Lung (tissue), 12 donors: ENCODE results near the gene DCXR. TPM values are rescaled to one million over a fixed set of nuclear protein-coding genes. Genes with fewer than 3 reads are reported as not detected.

ENCODE experiments used
- ATAC-seq: fragments of 200-7000 bp; cut with Tn5 transposase; one replicate; pipeline ENCODE4 v1.9.1; 2020; ENCODE audit warnings: moderate number of reproducible peaks; ENCODE audit not compliant: insufficient read depth, low FRiP score
- DNase-seq, 3 donors: peaks; one replicate each; pipeline ENCODE4 v3.0.0-alpha.2; 2013 to 2017
- H3K27ac ChIP-seq, 2 donors: one replicate each; pipeline ENCODE4 v1.5.1; 2013; ENCODE audit warnings: mild to moderate bottlenecking in 2 of 2, moderate library complexity in 2 of 2, control low read depth in 1 of 2, inconsistent platforms in 1 of 2, low read depth in 1 of 2, low read length in 1 of 2
- H3K27me3 ChIP-seq, 3 donors: one replicate each; pipeline ENCODE4 v1.5.1; 2013; ENCODE audit warnings: low read length in 2 of 3; ENCODE audit not compliant: control insufficient read depth in 3 of 3, insufficient read depth in 3 of 3
- H3K36me3 ChIP-seq, 4 donors: one replicate each; pipeline ENCODE4 v1.5.1; 2013; ENCODE audit warnings: low read length in 4 of 4, mild to moderate bottlenecking in 1 of 4, moderate library complexity in 1 of 4; ENCODE audit not compliant: control insufficient read depth in 4 of 4, insufficient read depth in 4 of 4
- H3K4me1 ChIP-seq, 5 donors: one replicate each; pipeline ENCODE4 v1.5.1; 2013; ENCODE audit warnings: low read length in 5 of 5, mild to moderate bottlenecking in 2 of 5, moderate library complexity in 1 of 5; ENCODE audit not compliant: control insufficient read depth in 5 of 5, insufficient read depth in 5 of 5
- H3K4me3 ChIP-seq: one replicate; pipeline ENCODE4 v1.5.1; 2013; ENCODE audit warnings: mild to moderate bottlenecking, control low read depth, moderate library complexity
- H3K9ac ChIP-seq, 2 donors: one replicate each; pipeline ENCODE4 v1.5.1; 2013; ENCODE audit warnings: low read length in 2 of 2, control low read depth in 1 of 2; ENCODE audit not compliant: insufficient read depth in 1 of 2
- H3K9me3 ChIP-seq, 4 donors: one replicate each; pipeline ENCODE4 v1.5.1; 2013; ENCODE audit warnings: low read length in 3 of 4, mild to moderate bottlenecking in 1 of 4, moderate library complexity in 1 of 4; ENCODE audit not compliant: control insufficient read depth in 4 of 4, insufficient read depth in 3 of 4
- CTCF ChIP-seq: IDR thresholded peaks from 2 replicates; pipeline ENCODE4 v1.5.1; 2012; ENCODE audit warnings: mild to moderate bottlenecking; ENCODE audit errors: control extremely low read depth, extremely low read depth
- WGBS, 2 donors: extraction: QIAGEN DNeasy Blood & Tissue Kit; methylation state at CpG; one replicate each; pipeline ENCODE4 v1.1.7; 2013; 5-methylcytosine and 5-hydroxymethylcytosine counted together
- polyA plus RNA-seq, 2 donors: library from polyadenylated mRNA; stranded (reverse); fragments of 200-250 nt; gene quantifications; one replicate each; pipeline ENCODE4 v1.2.1, GENCODE V29; 2013
- total RNA-seq, 2 donors: library from RNA; depleted of rRNA in 1 of 2; stranded (reverse); fragments of >200 nt in 1 of 2; gene quantifications; one replicate each; pipeline ENCODE4 v1.2.1, GENCODE V29; 2014 to 2021
- donor health status: control.
- donor health status: control.
- donor health status: Bipolar disorder and iron deficiency.
- donor health status: healthy.
- donor health status: DM: yes; HTN: yes; CAD: no.

The DCXR gene
- total and polyA plus RNA-seq, 4 donors: 41.6 to 246 (median 206) TPM

DNA sequence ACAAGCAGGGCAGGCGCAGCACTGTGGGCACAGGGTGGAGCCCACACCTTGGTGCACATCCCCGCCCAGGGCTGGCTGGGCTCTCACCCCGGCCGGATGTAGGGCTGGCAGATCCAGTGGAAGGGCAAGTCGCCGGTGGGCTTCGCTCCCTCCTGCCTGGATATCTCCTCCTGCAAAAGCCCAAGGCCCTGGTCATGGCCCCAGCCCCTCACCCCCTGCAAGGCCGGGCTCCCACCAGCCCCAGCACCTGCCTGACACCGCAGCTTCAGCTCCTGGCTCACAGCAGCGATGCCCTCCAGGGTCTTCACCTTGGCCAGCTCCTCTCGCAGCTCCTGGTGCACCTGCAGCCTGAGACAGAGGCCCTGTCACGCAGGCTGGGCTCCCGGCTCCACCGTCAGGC, 23.1 kb upstream of the DCXR start:
- Histone ChIP-seq H3K27me3 (no peaks in the 10 kb centered on the region), H3K36me3 (peaks cover 5 to 82% (median 13%) of the 10 kb centered on the region in 4 donors), H3K9ac (no peak overlapping the region), H3K4me1 (peaks cover 0 to 10% (median 9%) of the 10 kb centered on the region in 5 donors), H3K4me3 (no peak overlapping the region), H3K27ac (no peak overlapping the region), H3K9me3 (no peaks in the 10 kb centered on the region)
- DNase-seq: no peak
- 88 to 89% methylated on average over 11 to 14 of the region's 14 CpGs for WGBS, 2 donors
- no peak for ATAC-seq
- TF ChIP-seq CTCF: no peak

- Histone ChIP-seq H3K4me1 (peaks cover 0 to 10% (median 9%) of the 10 kb centered on the region in 5 donors), H3K9ac (no peak overlapping the region), H3K27me3 (no peaks in the 10 kb centered on the region), H3K27ac (no peak overlapping the region), H3K36me3 (peaks cover 5 to 88% (median 17%) of the 10 kb centered on the region in 4 donors), H3K4me3 (no peak overlapping the region), H3K9me3 (no peaks in the 10 kb centered on the region)
- DNase-seq (no peak), ATAC-seq (no peak)
- no peak for TF ChIP-seq CTCF
- 88 to 89% methylated on average over 16 of the region's 16 CpGs for WGBS, 2 donors
These were observed 22.5 kb upstream of the DCXR start for GRCh38 chr17:82060001-82060380.

- Histone ChIP-seq H3K27ac (no peak overlapping the region), H3K9ac (no peak overlapping the region), H3K36me3 (peaks cover 5 to 92% (median 19%) of the 10 kb centered on the region in 4 donors), H3K4me1 (peaks cover 0 to 4% (median 3%) of the 10 kb centered on the region in 5 donors), H3K27me3 (no peaks in the 10 kb centered on the region), H3K9me3 (no peaks in the 10 kb centered on the region), H3K4me3 (no peak overlapping the region)
- no peak for DNase-seq
- 87 to 88% methylated on average over 18 to 19 of the region's 19 CpGs for WGBS, 2 donors
- no peak for ATAC-seq
- no peak for TF ChIP-seq CTCF
These were observed 21.9 kb upstream of the DCXR start for GRCh38 chr17:82059272-82060000.

DNA sequence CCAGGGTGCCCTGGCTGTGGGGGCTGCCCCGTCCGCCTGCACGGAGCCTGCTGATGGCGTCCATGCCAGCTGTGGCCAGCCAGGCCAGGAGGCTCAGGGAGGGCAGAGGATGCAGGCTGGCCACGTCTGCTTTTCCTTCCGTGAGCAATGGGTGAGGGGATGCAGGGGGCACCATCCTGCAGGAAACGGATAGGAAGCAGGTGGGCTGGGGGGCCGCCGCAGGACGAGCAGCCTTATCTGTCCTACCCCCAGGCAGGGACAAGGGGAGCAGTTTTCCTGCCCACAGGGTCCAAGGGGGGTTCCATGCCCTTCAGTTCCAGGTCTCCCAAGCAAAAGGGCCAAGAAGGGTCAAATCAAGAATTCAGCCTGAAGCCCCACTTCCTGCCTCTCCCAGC, 21.4 kb upstream of the DCXR start:
- H3K9me3 ChIP-seq: no peaks in the 10 kb centered on the region
- no peak for DNase-seq
- no peaks in the 10 kb centered on the region for H3K4me1 ChIP-seq
- WGBS, 2 donors: 77 to 85% methylated on average over 10 of the region's 10 CpGs
- H3K36me3 ChIP-seq: peaks cover 5 to 93% (median 19%) of the 10 kb centered on the region in 4 donors
- ATAC-seq: no peak
- no peak for TF ChIP-seq CTCF
- no peak overlapping the region for H3K9ac ChIP-seq
- H3K27ac ChIP-seq: no peak overlapping the region
- no peak overlapping the region for H3K4me3 ChIP-seq
- no peaks in the 10 kb centered on the region for H3K27me3 ChIP-seq
